ENCODE measurements around the gene HEXA.
"Not testable (repeated sequence)": the region's sequence is repeated elsewhere in the genome, so short reads cannot be mapped to it uniquely, and the experiment has no call there.

Gene HEXA

DNA sequence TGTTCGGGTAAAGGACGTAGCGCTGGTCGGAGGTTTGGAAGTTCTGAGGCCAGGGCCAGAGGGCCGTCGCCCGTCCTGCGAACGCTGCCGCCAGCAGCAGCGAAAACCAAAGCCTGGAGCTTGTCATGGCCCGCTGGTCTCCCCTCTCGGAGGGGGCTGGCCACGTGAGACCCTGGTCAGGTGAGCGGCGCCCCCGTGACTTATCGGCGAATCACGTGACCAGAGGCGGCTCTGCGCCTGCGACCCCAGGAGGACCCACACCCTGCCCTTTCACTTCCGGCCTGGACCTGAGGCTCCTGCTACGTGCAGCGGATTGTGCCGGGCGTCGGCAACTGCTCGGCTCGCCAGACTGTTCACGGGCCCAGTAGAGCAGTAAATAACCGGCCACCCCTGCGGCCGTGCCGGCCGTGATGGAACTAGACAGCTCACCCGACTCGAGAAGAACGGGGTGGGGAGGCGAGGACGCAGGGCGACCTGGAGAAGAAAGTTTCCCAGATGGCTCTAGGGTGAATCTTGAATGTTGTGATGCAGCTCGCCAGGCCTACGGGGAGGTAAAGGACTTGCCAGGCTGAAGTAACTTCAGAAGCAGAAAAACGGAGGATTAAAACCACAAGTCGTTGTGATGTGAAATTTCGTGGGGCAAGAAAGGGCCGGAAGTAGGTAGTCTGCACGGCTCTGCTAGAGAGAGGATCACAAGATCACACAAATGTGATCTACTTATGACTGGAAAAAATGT is at the start of gene HEXA:
HEXA (minus strand) TSS at position 169 of the 736 bp plus-strand sequence; CDS start at position 127, 42 bp downstream.
- TF ChIP-seq, protein P1, sequence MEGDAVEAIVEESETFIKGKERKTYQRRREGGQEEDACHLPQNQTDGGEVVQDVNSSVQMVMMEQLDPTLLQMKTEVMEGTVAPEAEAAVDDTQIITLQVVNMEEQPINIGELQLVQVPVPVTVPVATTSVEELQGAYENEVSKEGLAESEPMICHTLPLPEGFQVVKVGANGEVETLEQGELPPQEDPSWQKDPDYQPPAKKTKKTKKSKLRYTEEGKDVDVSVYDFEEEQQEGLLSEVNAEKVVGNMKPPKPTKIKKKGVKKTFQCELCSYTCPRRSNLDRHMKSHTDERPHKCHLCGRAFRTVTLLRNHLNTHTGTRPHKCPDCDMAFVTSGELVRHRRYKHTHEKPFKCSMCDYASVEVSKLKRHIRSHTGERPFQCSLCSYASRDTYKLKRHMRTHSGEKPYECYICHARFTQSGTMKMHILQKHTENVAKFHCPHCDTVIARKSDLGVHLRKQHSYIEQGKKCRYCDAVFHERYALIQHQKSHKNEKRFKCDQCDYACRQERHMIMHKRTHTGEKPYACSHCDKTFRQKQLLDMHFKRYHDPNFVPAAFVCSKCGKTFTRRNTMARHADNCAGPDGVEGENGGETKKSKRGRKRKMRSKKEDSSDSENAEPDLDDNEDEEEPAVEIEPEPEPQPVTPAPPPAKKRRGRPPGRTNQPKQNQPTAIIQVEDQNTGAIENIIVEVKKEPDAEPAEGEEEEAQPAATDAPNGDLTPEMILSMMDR (IDR thresholded peaks at IDR 0.05; ENCODE audit: low read depth, low read length): no peak
- peak; percentile 95 for DNase-seq (ENCODE audit: extremely low read depth, low read depth)

DNA sequence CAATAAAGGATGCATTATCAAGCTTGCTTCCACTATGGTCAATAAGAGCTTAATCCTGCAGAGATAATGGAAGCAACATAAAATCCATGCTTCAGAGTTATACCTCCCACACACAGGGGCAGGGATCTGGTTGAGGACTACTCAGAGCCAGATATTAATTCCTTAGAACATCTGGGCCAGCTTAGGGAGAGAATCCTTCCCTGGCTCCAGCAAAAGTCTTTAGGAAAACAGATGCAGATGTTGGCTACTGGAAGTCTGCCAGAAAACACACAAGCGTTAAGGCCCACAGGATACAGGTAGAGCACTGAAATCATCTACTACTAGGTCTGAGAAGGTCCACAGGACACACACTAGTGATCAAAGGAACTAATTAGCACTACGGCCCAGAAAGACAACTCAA is 47.4 kb upstream of the HEXA start:
- DNase-seq (ENCODE audit: extremely low read depth, low read depth): no peak
- TF ChIP-seq, protein P1 (IDR thresholded peaks at IDR 0.05; ENCODE audit: low read depth, low read length): no peak

DNA sequence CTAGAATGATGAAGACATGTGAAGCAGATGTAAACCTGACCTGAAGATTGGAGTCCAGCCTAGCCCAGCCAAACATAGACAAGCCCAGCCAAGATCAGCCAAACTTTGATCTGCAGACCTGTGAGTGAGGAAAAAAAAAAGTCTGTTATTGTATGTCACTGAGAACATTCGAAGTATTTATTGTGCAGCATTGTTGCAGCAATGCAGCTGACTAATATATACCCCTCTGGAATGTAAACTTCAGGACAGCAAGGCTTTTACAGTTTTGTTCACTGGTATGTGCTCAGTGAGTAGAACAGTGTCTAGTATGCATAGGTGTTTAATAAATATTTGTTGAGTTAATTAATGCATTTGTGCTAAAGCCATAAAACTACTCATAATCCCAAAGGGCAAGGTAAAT is 45.7 kb upstream of the HEXA start:
- no peak for DNase-seq (ENCODE audit: extremely low read depth, low read depth)
- TF ChIP-seq, protein P1 (IDR thresholded peaks at IDR 0.05; ENCODE audit: low read depth, low read length): no peak

DNA sequence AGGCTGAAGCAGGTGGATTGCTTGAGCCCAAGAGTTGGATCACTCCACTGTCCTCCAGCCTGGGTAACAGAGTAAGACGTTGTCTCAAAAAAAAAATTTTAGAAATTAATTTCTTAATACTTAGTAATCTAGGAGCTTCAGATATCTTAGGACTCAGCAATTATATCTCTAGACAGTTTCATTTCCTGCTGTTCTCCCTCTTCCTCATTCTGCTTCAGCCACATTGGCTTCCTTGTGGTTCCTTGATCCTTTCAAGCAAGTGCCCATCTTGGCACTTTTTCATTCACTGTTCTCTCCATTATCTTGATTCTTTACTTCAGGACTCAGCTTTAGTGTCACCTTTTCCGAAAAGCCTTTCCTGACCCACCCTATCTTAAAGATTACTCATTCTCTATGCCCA is 44.8 kb upstream of the HEXA start:
- DNase-seq (ENCODE audit: extremely low read depth, low read depth): no peak
- TF ChIP-seq, protein P1 (IDR thresholded peaks at IDR 0.05; ENCODE audit: low read depth, low read length): no peak

DNA sequence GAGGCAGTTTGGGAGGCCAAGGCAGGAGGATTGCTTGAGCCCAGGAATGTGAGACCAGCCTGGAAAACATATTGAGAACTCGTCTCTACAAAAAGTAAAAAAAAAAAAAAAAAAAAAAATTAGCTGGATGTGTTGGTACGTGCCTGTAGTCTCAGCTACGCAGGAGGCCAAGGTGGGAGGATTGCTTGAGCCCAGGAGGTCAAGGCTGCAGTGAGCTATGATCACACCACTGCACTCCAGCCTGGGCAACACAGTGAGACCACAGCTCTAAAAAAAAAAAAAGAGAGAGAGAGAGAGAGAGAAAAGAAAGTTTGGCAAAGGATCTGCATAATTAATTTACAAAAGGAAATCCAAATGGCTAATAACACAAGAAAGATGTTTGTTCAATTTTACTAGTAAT is 44.0 kb upstream of the HEXA start:
- DNase-seq (ENCODE audit: extremely low read depth, low read depth): not testable (repeated sequence)

DNA sequence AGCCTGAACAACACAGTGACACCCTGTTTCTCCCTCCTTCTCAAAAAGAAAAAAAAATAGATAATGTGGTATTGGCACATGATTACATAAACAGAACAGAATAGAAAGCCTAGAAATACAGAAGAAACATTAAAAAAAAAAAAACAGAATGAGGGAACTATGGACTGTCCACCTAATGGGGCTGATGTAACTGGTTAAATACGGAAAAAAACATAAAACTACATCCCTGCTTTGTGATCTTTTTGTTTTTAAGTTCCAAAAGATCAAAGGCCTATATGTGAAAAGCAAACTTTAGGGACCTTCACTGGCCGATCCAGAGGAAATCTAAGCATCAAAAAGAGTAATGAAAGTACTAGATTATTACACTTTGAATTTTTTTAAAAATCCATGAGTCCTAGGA is 39.5 kb upstream of the HEXA start:
- TF ChIP-seq, protein P1 (IDR thresholded peaks at IDR 0.05; ENCODE audit: low read depth, low read length): no peak
- DNase-seq (ENCODE audit: extremely low read depth, low read depth): no peak

DNA sequence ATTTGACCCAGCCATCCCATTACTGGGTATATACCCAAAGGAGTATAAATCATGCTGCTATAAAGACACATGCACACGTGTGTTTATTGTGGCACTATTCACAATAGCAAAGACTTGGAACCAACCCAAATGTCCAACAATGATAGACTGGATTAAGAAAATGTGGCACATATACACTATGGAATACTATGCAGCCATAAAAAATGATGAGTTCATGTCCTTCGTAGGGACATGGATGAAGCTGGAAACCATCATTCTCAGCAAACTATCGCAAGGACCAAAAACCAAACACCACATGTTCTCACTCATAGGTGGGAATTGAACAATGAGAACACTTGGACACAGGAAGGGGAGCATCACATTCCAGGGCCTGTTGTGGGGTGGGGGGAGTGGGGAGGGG is 37.5 kb upstream of the HEXA start:
- DNase-seq (ENCODE audit: extremely low read depth, low read depth): not testable (repeated sequence)

DNA sequence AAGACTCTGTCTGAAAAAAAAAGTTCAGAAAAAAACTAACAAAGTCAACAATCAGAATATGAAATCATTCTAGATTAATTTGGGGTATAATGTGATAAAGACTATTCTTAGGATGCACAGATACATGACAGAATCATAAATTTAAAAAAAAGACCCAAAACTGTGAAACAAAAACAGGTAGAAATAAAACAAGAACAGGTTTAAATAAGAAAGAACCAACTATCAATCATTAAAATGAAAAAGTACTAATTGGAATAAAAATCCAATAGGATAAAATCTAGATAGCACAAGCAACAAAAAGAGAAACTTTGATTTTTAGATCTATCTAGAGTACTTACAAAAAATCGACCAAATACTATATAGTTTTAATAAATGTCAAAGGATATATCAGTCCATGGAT is 35.7 kb upstream of the HEXA start:
- TF ChIP-seq, protein P1 (IDR thresholded peaks at IDR 0.05; ENCODE audit: low read depth, low read length): no peak
- no peak for DNase-seq (ENCODE audit: extremely low read depth, low read depth)

Measured in AG09319 (cell line).